ENCODE measurements around the gene LNPEP. TPM values are rescaled to one million over a fixed set of nuclear protein-coding genes. Genes with fewer than 3 reads are reported as not detected.

LNPEP gene
- total RNA-seq, 1 experiment from 2014 or later, result 16.4 TPM

GRCh38 chr5:96995419-96995818 lies 59.5 kb downstream of the LNPEP start:
- no peak for DNase-seq (ENCODE audit: low read depth)

GRCh38 chr5:96997265-96997859 lies 61.5 kb downstream of the LNPEP start:
- DNase-seq (ENCODE audit: low read depth), result peak; percentile 13

DNA sequence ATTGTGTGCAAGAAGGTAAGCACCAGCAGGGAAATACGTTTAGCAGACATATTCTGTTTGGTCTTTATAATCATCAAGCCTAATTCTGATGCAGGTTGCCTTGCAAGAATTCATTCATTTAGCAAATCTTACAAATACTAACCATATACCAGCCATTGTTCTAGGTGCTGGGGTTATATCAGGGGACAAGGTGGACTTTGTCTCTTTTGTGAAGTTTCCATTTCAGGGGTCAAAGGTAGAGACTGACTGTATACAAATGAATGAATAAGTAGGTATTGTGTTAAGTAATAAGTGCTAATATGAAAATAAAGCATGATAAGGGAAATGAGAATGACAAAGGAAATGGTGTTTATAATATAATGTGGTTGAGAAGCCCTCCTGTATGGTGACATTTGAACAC lies 64.0 kb downstream of the LNPEP start:
- DNase-seq (ENCODE audit: low read depth), result no peak

GRCh38 chr5:97000391-97000790 lies 64.5 kb downstream of the LNPEP start:
- DNase-seq (ENCODE audit: low read depth), result no peak

GRCh38 chr5:97002983-97003382 lies 67.1 kb downstream of the LNPEP start:
- no peak for DNase-seq (ENCODE audit: low read depth)

GRCh38 chr5:97004423-97005060 lies 68.7 kb downstream of the LNPEP start:
- no peak for DNase-seq (ENCODE audit: low read depth)

- DNase-seq (ENCODE audit: low read depth), result no peak
These were observed 70.7 kb downstream of the LNPEP start for GRCh38 chr5:97006454-97007060.

DNA sequence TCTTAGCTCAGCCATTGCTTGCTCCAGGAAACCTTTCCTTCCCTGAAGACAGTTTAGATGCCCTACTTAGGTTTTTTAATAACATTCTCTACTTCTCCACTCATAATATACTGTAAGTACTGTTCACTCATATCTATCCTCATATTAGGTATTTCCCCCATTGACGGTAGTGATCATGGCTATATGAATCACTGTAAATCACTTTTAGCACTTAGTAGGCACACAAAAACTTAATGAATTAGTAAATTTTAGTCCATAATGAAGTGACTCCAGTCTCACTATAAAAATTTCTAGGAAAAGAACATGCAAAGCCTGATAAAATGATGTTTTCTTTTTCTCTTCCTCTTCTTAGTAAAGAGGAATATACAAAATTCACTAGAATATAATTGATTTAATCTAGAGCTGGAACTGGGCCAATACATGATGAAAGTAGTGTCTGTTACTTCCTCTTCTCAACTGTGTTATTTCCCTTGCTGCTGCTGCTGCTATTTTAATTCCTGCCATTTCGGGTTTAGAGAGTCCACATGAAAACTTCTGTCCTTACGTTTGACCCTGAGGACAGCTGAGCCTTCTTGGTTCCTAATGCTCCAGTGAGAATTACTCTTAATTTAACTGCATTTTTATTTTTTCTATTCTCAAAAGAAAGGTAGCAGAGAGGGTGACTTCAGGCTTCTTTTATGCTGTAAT lies 73.5 kb downstream of the LNPEP start:
- DNase-seq (ENCODE audit: low read depth), result no peak

- no peak for DNase-seq (ENCODE audit: low read depth)
These were observed 74.0 kb downstream of the LNPEP start for GRCh38 chr5:97009921-97010320.

DNA sequence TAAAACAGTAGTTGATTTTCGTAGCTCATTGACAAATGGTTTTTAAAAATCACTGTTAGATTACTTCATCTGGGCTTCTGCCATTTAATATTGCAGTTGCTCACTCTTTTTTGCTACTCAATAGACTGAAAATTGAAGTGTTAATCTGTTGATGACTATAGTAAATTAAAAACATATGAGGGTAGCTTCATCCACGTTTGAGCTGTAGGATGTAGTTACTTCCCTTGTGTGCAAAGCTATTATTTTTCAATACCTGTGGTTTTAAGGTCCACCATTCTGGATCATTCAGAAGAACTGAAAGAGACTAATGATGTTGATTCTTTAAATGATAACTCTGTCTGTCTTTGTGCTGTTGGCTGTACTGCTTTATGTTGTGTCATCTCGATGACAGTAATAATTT lies 74.7 kb downstream of the LNPEP start:
- DNase-seq (ENCODE audit: low read depth), result no peak

GRCh38 chr5:97011567-97011966 lies 75.7 kb downstream of the LNPEP start:
- DNase-seq (ENCODE audit: low read depth), result no peak

DNA sequence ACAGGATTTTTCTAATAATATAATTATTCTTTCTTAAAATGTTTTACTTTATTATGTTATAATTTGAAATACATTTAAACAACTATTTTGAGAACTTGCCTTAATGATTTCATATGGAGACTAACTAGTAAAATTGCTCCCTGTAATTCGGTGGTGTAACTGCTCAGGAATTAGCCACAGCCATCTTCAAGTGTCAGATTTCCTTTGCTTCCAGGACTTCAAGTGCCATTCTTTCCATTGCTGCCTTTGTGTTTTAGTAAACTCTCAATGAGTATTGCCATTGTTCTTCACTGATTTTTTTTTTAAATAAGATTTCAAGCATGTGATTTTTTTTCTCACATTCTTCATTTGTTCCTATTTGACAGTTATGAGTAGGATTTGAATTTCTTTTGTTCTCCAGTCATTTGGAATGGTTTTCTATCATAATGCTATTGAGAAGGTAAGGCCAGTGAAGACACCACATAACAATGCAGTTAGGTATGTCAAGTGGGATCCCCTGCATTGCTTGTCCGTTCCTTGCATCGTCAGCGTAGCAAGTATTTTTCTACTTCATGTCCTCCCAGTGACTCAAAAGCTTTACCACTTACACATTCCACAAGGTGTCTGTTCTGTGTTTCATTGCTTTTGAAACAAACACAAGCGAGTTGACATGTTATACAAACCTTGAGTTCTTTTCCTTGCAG lies 83.7 kb downstream of the LNPEP start:
- DNase-seq (ENCODE audit: low read depth), result no peak

DNA sequence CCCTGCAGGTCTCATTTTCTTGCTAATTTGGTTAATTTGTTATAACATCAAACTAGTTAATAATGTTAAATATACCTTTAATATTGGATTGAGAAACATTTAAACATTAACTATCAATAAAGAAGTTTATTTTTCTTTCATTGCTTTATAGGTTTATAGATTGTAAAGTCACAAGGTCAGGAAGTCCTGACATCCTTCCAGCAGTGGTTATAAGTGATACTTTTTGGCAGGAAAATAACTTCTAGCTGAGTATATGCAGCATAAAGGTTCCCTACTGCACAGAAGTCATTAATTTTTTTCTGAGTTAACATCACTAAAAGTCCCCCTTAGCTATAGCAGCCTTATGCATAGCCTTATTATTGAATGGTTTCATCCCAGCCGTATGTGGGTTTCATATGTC lies 85.5 kb downstream of the LNPEP start:
- DNase-seq (ENCODE audit: low read depth), result no peak

- no peak for DNase-seq (ENCODE audit: low read depth)
These were observed 87.0 kb downstream of the LNPEP start for GRCh38 chr5:97022898-97023297.

- no peak for DNase-seq (ENCODE audit: low read depth)
These were observed 90.8 kb downstream of the LNPEP start for GRCh38 chr5:97026721-97027120.

DNA sequence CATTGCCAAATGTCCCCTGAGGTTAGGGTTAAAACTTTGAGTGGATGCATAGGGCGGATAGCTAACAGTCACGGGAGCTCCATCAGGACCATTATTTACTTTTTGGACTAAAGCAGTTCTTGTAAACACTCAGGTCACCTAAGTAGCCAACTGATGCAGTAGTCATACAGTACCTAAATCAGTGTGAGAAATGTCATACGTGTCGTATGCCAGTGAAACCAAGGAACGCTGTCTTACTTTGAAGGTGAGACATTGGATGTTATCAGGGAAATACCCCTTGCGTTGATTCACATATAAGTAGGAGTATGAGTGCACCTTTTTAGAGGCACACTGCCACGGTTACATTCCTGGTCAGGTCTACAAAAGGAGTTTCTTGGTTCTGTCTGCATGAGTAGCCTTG lies 101.9 kb downstream of the LNPEP start:
- no peak for DNase-seq (ENCODE audit: low read depth)

- no peak for DNase-seq (ENCODE audit: low read depth)
These were observed 105.4 kb downstream of the LNPEP start for GRCh38 chr5:97041239-97041638.

GRCh38 chr5:97042996-97043395 lies 107.1 kb downstream of the LNPEP start:
- no peak for DNase-seq (ENCODE audit: low read depth)

DNA sequence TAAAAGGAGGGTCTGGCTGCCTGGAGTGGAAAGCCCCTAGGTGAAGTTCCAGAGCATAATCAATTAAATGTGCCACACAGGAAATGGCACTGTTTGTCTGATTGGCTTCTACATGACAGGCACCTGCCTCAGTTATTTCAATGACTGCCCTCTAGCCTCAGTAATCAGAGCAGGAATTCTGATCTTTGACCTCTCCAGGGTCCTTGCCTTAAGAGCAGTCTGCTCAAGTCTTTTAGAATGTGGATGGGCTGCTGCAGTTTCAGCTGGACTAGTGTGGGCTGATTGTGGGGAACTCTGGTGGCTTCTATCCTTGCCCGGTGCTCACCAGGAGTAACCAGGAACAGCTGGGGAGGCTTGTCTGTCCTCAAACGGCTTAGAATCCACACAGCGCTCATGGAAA lies 107.6 kb downstream of the LNPEP start:
- no peak for DNase-seq (ENCODE audit: low read depth)

GRCh38 chr5:97044052-97044451 lies 108.2 kb downstream of the LNPEP start:
- peak; percentile 65 for DNase-seq (ENCODE audit: low read depth)

- peak; percentile 34 for DNase-seq (ENCODE audit: low read depth)
These were observed 110.5 kb downstream of the LNPEP start for GRCh38 chr5:97046270-97046982.

Measured in HT1080 (cell line).